K562 (cell line): Measurements from ENCODE around the gene TMEM168. TPM values are rescaled to one million over a fixed set of nuclear protein-coding genes. Genes with fewer than 3 reads are reported as not detected.

Source experiments
- GTF2F1 ChIP-seq: IDR thresholded peaks from 2 replicates; pipeline ENCODE4 v1.6.1; 2011; ENCODE audit warnings: low read depth, low read length, improper control_type of control experiment
- MAX ChIP-seq: sonication (generic); formaldehyde crosslinking; IDR thresholded peaks from 2 replicates; pipeline ENCODE4 v1.9.0; 2022; ENCODE audit warnings: mild to moderate bottlenecking, missing genetic modification reagents
- SRSF3 ChIP-seq: fragments of 200-400 bp; formaldehyde crosslinking; IDR thresholded peaks from 2 replicates; pipeline ENCODE4 v1.6.1; 2016; ENCODE audit warnings: mild to moderate bottlenecking, low read length, moderate library complexity; ENCODE audit not compliant: insufficient read depth
- ZBTB40 ChIP-seq, 2 experiments: fragments of 450-650 bp in 1 of 2; sonication (generic) in 1 of 2; formaldehyde crosslinking in 1 of 2; IDR thresholded peaks; 2 replicates each; pipeline versions ENCODE4 v1.7.1 to v1.9.0; 2016 to 2022; ENCODE audit warnings: inconsistent platforms in 1 of 2, mild to moderate bottlenecking in 1 of 2, missing genetic modification reagents in 1 of 2
- polyA plus RNA-seq, 8 experiments: library from polyadenylated mRNA; depleted of rRNA in 4 of 8; stranded (reverse) in 5 of 8; unstranded in 3 of 8; fragments of >200 nt; fragmentation: Nextera tagmentation in 2 of 8; fragmentation: Illumina TruSeq in 1 of 8; extraction: Ambion mirVana in 2 of 8; extraction: Trizol in 1 of 8; gene quantifications; 2 replicates each; pipeline versions ENCODE4 v1.2.1 to v1.2.3, GENCODE V29; 2011 to 2014; ENCODE audit warnings: inconsistent platforms in 1 of 8, missing spikeins in 1 of 8
- total RNA-seq, 7 experiments: library from RNA; depleted of rRNA in 6 of 7; stranded (reverse); fragments of >200 nt in 6 of 7; fragmentation: Illumina TruSeq in 2 of 7; extraction: Trizol in 2 of 7; gene quantifications; 2 replicates each; pipeline versions ENCODE4 v1.2.1 to v1.2.3, GENCODE V29; 2011 to 2021; ENCODE audit warnings: low replicate concordance in 1 of 7
- TF ChIP-seq, protein P1 (sequence below): fragments of 450-650 bp; IDR thresholded peaks from 2 replicates; pipeline ENCODE4 v1.7.0; 2016; ENCODE audit warnings: borderline replicate concordance

TMEM168 gene
- total and polyA plus RNA-seq, 9 of the 15 experiments (the other 6 are each of a cell fraction or from before 2014, with no cell fraction given): 19.7 to 50.7 (median 25.4) TPM

DNA sequence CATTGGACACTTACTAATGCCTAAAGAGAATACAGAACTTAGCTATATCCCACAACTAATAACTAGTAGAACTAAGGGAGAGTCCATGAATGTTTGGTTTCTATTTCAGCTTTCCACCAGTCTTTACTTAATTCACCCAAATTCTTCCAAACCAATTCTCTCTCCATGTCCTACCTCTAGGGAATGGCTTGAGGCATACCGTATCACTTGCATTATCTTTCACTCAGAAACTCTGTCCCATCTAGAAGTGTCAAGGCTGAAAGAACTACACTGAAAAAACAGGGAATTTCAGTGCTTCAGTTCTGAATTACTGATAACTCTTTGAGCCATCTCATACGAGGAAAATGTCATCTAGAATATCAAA lies 758 bp downstream of the TMEM168 start (continued):
- TF ChIP-seq ZBTB40 (IDR thresholded peaks at IDR 0.05): peak; percentile 43; the same call in 1 of the 2 replicates
- TF ChIP-seq ZBTB40 (CRISPR knock-in tag; IDR thresholded peaks at IDR 0.05): no peak
- no peak for TF ChIP-seq SRSF3
- TF ChIP-seq MAX (CRISPR knock-in tag): no peak
- TF ChIP-seq, protein P1, sequence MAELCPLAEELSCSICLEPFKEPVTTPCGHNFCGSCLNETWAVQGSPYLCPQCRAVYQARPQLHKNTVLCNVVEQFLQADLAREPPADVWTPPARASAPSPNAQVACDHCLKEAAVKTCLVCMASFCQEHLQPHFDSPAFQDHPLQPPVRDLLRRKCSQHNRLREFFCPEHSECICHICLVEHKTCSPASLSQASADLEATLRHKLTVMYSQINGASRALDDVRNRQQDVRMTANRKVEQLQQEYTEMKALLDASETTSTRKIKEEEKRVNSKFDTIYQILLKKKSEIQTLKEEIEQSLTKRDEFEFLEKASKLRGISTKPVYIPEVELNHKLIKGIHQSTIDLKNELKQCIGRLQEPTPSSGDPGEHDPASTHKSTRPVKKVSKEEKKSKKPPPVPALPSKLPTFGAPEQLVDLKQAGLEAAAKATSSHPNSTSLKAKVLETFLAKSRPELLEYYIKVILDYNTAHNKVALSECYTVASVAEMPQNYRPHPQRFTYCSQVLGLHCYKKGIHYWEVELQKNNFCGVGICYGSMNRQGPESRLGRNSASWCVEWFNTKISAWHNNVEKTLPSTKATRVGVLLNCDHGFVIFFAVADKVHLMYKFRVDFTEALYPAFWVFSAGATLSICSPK: 0 out of 2 replicates have a peak, but pooled peaks have one; percentile 72
- TF ChIP-seq GTF2F1: no peak
